Measurements from ENCODE around the gene MAF. TPM values are rescaled to one million over a fixed set of nuclear protein-coding genes. Genes with fewer than 3 reads are reported as not detected.

Gene MAF
- total RNA-seq, 1 donor from 2014 or later = 11.5 TPM

DNA sequence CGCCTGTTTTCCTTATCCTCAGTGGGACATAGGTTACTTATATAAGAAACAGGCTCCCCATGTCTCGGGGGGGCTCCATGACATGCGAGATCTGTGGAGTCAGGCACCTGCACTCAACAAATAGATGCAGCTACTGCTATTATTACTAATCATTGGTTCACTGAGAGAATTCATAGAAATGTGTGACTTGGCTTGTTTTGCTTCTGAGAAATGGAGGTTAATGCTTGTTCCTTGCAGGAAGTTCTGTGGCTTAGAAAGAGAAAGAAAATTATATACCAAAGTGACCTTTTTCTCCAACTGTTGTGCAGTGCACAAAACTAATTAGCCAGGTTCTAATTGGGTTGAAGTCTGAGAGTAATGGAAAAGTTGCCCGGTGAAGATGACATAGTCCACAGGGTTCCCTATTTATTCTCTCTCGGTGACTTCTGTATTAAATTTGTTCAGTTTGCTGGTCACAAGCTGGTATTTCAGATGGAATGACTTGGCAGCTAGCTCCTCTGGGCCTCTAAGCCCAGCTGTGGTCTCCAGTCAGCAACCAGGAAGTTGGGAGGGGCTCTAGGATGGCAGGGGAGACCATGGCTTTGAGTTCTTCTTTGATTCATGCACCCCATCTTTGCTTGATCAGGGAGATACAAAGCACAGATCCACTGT lies 17.6 kb upstream of the MAF start:
- Histone ChIP-seq H3K36me3 (no peaks in the 10 kb centered on the region), H3K4me3 (no peak overlapping the region), H3K27ac (replicated peaks) (no peak overlapping the region), H3K27me3 (ENCODE audit: low read depth) (peaks cover 17% of the 10 kb centered on the region), H3K4me1 (no peaks in the 10 kb centered on the region), H3K9me3 (replicated peaks) (no peaks in the 10 kb centered on the region)
- no peak for TF ChIP-seq CTCF (IDR thresholded peaks at IDR 0.05; ENCODE audit: borderline replicate concordance)
- intact Hi-C loops (cut with micrococcal nuclease) = no loop called here
- no peak for DNase-seq

- H3K4me1 ChIP-seq = no peaks in the 10 kb centered on the region
- peaks cover 47% of the 10 kb centered on the region for H3K27me3 ChIP-seq (ENCODE audit: low read depth)
- H3K27ac ChIP-seq (replicated peaks) = no peak overlapping the region
- H3K9me3 ChIP-seq (replicated peaks) = no peaks in the 10 kb centered on the region
- no peak for TF ChIP-seq CTCF (IDR thresholded peaks at IDR 0.05; ENCODE audit: borderline replicate concordance)
- intact Hi-C loops (cut with micrococcal nuclease) = no loop called here
- no peak for DNase-seq
- H3K36me3 ChIP-seq = no peaks in the 10 kb centered on the region
- no peak overlapping the region for H3K4me3 ChIP-seq
Measured at GRCh38 chr16:79613009-79613408, 12.5 kb upstream of the MAF start.

DNA sequence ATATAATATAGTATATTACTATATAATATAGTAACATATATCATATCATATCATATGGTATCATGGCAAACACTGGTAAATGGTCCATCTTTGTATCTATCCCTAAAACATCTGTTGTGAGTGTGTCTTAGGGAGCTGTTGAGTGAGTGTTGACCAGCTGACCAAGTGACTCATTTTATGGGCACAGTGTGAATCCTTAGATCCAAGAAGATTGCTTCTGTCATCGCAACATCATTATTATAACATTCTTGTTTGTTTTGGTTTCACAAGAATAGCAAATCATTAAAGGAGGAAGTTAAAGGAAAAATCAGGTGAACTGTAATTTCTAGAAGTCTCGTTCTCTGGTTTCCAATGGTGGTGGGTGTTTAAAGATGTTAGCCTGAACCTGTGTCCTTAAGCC lies 11.7 kb upstream of the MAF start:
- DNase-seq = no peak
- Histone ChIP-seq H3K36me3 (no peaks in the 10 kb centered on the region), H3K4me1 (no peaks in the 10 kb centered on the region), H3K9me3 (replicated peaks) (no peaks in the 10 kb centered on the region), H3K27ac (replicated peaks) (no peak overlapping the region), H3K4me3 (no peak overlapping the region), H3K27me3 (ENCODE audit: low read depth) (peaks cover 47% of the 10 kb centered on the region)
- TF ChIP-seq CTCF (IDR thresholded peaks at IDR 0.05; ENCODE audit: borderline replicate concordance) = no peak
- intact Hi-C loops (cut with micrococcal nuclease) = no loop called here

GRCh38 chr16:79610771-79611170 lies 10.2 kb upstream of the MAF start:
- TF ChIP-seq CTCF (IDR thresholded peaks at IDR 0.05; ENCODE audit: borderline replicate concordance) = no peak
- Histone ChIP-seq H3K36me3 (no peaks in the 10 kb centered on the region), H3K4me1 (no peaks in the 10 kb centered on the region), H3K9me3 (replicated peaks) (no peaks in the 10 kb centered on the region), H3K27me3 (ENCODE audit: low read depth) (peaks cover 47% of the 10 kb centered on the region), H3K4me3 (no peak overlapping the region), H3K27ac (replicated peaks) (no peak overlapping the region)
- no peak for DNase-seq
- intact Hi-C loops (cut with micrococcal nuclease) = no loop called here

DNA sequence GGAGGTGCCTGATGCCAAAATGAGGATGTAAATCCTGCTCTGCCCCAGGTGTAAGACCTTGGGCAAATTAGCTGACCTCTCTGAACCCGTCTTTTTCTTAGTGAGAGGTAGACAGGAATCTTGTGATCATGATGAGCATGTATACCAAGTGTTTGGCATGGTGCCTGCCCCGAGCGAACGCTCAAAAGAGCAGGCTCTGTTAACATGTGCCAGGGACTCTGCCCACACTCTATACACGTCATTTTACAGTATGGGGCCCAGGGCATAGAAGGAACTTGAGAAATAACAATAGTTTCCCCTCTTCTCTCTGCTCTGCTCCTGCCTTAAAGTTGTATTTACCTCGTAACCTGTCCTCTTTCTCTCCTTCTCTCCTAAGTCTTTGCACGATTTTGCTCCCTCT lies 9.3 kb upstream of the MAF start:
- no peak for DNase-seq
- Histone ChIP-seq H3K9me3 (replicated peaks) (no peaks in the 10 kb centered on the region), H3K4me3 (no peak overlapping the region), H3K27me3 (ENCODE audit: low read depth) (peaks cover 47% of the 10 kb centered on the region), H3K27ac (replicated peaks) (no peak overlapping the region), H3K4me1 (no peaks in the 10 kb centered on the region), H3K36me3 (no peaks in the 10 kb centered on the region)
- intact Hi-C loops (cut with micrococcal nuclease) = loop anchor here (10.0 kb wide), 1 partner anchor 685 kb away; no protein-coding TSS in a partner anchor
- no peak for TF ChIP-seq CTCF (IDR thresholded peaks at IDR 0.05; ENCODE audit: borderline replicate concordance)

All from left ventricle myocardium inferior (tissue), 1 donor.